ENCODE results near the gene TEDC1. TPM values are rescaled to one million over a fixed set of nuclear protein-coding genes. Genes with fewer than 3 reads are reported as not detected.
A peak's percentile ranks its signal among the peaks of the same experiment; 100 is the strongest.

TEDC1 gene
- total and polyA plus RNA-seq, 2 donors = 17.9 to 23.3 TPM

- H3K27ac ChIP-seq (ENCODE audit: low read depth in 1 of 2, low read length in 1 of 2) = no peak overlapping the region
- H3K4me1 ChIP-seq (ENCODE audit: control insufficient read depth in 2 of 2, insufficient read depth in 2 of 2, low read length in 2 of 2) = peaks cover 6 to 19% of the 10 kb centered on the region in 2 donors
- WGBS = 85% methylated on average over 19 of the region's 19 CpGs
- H3K4me3 ChIP-seq (ENCODE audit: low read length in 2 of 2) = no peak overlapping the region
- H3K9me3 ChIP-seq (ENCODE audit: control insufficient read depth in 2 of 2, insufficient read depth in 1 of 2, low read length in 1 of 2) = peaks cover 0 to 6% of the 10 kb centered on the region in 2 donors
- no peak for DNase-seq (ENCODE audit: low read depth in 6 of 9, low spot score in 9 of 9)
- peaks cover 27 to 40% of the 10 kb centered on the region in 2 donors for H3K36me3 ChIP-seq (ENCODE audit: control insufficient read depth in 2 of 2, insufficient read depth in 2 of 2, low read length in 1 of 2)
- H3K27me3 ChIP-seq (ENCODE audit: control insufficient read depth in 2 of 2, insufficient read depth in 1 of 2, low read length in 1 of 2) = peaks cover 35 to 41% of the 10 kb centered on the region in 2 donors
Measured at GRCh38 chr14:105471297-105471821, 19.7 kb upstream of the TEDC1 start.

GRCh38 chr14:105471823-105472485, 19.1 kb upstream of the TEDC1 start:
- 94% methylated on average over 8 of the region's 8 CpGs for WGBS
- Histone ChIP-seq H3K9me3 (ENCODE audit: control insufficient read depth in 2 of 2, insufficient read depth in 1 of 2, low read length in 1 of 2) (peaks cover 0 to 12% of the 10 kb centered on the region in 2 donors), H3K27ac (ENCODE audit: low read depth in 1 of 2, low read length in 1 of 2) (no peak overlapping the region), H3K4me1 (ENCODE audit: control insufficient read depth in 2 of 2, insufficient read depth in 2 of 2, low read length in 2 of 2) (peaks cover 6 to 19% of the 10 kb centered on the region in 2 donors), H3K36me3 (ENCODE audit: control insufficient read depth in 2 of 2, insufficient read depth in 2 of 2, low read length in 1 of 2) (peaks cover 27 to 34% of the 10 kb centered on the region in 2 donors), H3K4me3 (ENCODE audit: low read length in 2 of 2) (no peak overlapping the region), H3K27me3 (ENCODE audit: control insufficient read depth in 2 of 2, insufficient read depth in 1 of 2, low read length in 1 of 2) (peaks cover 41 to 47% of the 10 kb centered on the region in 2 donors)
- DNase-seq (ENCODE audit: low read depth in 6 of 9, low spot score in 9 of 9) = no peak

GRCh38 chr14:105472486-105472991, 18.5 kb upstream of the TEDC1 start:
- Histone ChIP-seq H3K9me3 (ENCODE audit: control insufficient read depth in 2 of 2, insufficient read depth in 1 of 2, low read length in 1 of 2) (peaks cover 3 to 18% of the 10 kb centered on the region in 2 donors), H3K36me3 (ENCODE audit: control insufficient read depth in 2 of 2, insufficient read depth in 2 of 2, low read length in 1 of 2) (peaks cover 25 to 28% of the 10 kb centered on the region in 2 donors), H3K27ac (ENCODE audit: low read depth in 1 of 2, low read length in 1 of 2) (no peak overlapping the region), H3K4me1 (ENCODE audit: control insufficient read depth in 2 of 2, insufficient read depth in 2 of 2, low read length in 2 of 2) (peaks cover 6 to 19% of the 10 kb centered on the region in 2 donors), H3K4me3 (ENCODE audit: low read length in 2 of 2) (no peak overlapping the region), H3K27me3 (ENCODE audit: control insufficient read depth in 2 of 2, insufficient read depth in 1 of 2, low read length in 1 of 2) (peaks cover 44 to 53% of the 10 kb centered on the region in 2 donors)
- no peak for DNase-seq (ENCODE audit: low read depth in 6 of 9, low spot score in 9 of 9)
- WGBS = 88% methylated on average over 12 of the region's 12 CpGs

GRCh38 chr14:105473033-105473676, 17.9 kb upstream of the TEDC1 start:
- H3K36me3 ChIP-seq (ENCODE audit: control insufficient read depth in 2 of 2, insufficient read depth in 2 of 2, low read length in 1 of 2) = peaks cover 21 to 26% of the 10 kb centered on the region in 2 donors
- peak overlapping the region in 1 of 2 donors; percentile 53 for H3K4me3 ChIP-seq (ENCODE audit: low read length in 2 of 2)
- DNase-seq (ENCODE audit: low read depth in 6 of 9, low spot score in 9 of 9) = no peak
- peaks cover 48 to 59% of the 10 kb centered on the region in 2 donors for H3K27me3 ChIP-seq (ENCODE audit: control insufficient read depth in 2 of 2, insufficient read depth in 1 of 2, low read length in 1 of 2)
- H3K27ac ChIP-seq (ENCODE audit: low read depth in 1 of 2, low read length in 1 of 2) = no peak overlapping the region
- H3K9me3 ChIP-seq (ENCODE audit: control insufficient read depth in 2 of 2, insufficient read depth in 1 of 2, low read length in 1 of 2) = peaks cover 7 to 24% of the 10 kb centered on the region in 2 donors
- peaks cover 6 to 19% of the 10 kb centered on the region in 2 donors for H3K4me1 ChIP-seq (ENCODE audit: control insufficient read depth in 2 of 2, insufficient read depth in 2 of 2, low read length in 2 of 2)
- WGBS = 54% methylated on average over 7 of the region's 7 CpGs

- peaks cover 55 to 65% of the 10 kb centered on the region in 2 donors for H3K27me3 ChIP-seq (ENCODE audit: control insufficient read depth in 2 of 2, insufficient read depth in 1 of 2, low read length in 1 of 2)
- H3K9me3 ChIP-seq (ENCODE audit: control insufficient read depth in 2 of 2, insufficient read depth in 1 of 2, low read length in 1 of 2) = peaks cover 8 to 24% of the 10 kb centered on the region in 2 donors
- H3K27ac ChIP-seq (ENCODE audit: low read depth in 1 of 2, low read length in 1 of 2) = no peak overlapping the region
- peak in 4 of 9 donors; percentile 44 to 73 (median 48) for DNase-seq (ENCODE audit: low read depth in 6 of 9, low spot score in 9 of 9)
- peak overlapping the region in 1 of 2 donors; percentile 53 for H3K4me3 ChIP-seq (ENCODE audit: low read length in 2 of 2)
- H3K4me1 ChIP-seq (ENCODE audit: control insufficient read depth in 2 of 2, insufficient read depth in 2 of 2, low read length in 2 of 2) = peaks cover 6 to 19% of the 10 kb centered on the region in 2 donors
- WGBS = 2% methylated on average over 60 of the region's 60 CpGs
- peaks cover 14 to 18% of the 10 kb centered on the region in 2 donors for H3K36me3 ChIP-seq (ENCODE audit: control insufficient read depth in 2 of 2, insufficient read depth in 2 of 2, low read length in 1 of 2)
Measured at GRCh38 chr14:105473677-105474482, 17.2 kb upstream of the TEDC1 start.

GRCh38 chr14:105474483-105475268, 16.4 kb upstream of the TEDC1 start, which contains the start of gene CRIP2:
Gene CRIP2, plus strand, starts transcription at chr14:105474821. Its CDS starts 42 bp downstream, at chr14:105474863.
- WGBS = 1% methylated on average over 118 of the region's 118 CpGs

GRCh38 chr14:105475269-105476096, 15.6 kb upstream of the TEDC1 start:
- H3K27me3 ChIP-seq (ENCODE audit: control insufficient read depth in 2 of 2, insufficient read depth in 1 of 2, low read length in 1 of 2) = peaks cover 69 to 81% of the 10 kb centered on the region in 2 donors

More at GRCh38 chr14:105474483-105475268, 16.4 kb upstream of the TEDC1 start, which contains the start of gene CRIP2:
- DNase-seq (ENCODE audit: low read depth in 6 of 9, low spot score in 9 of 9) = peak in 1 of 9 donors; percentile 21
- H3K36me3 ChIP-seq (ENCODE audit: control insufficient read depth in 2 of 2, insufficient read depth in 2 of 2, low read length in 1 of 2) = peaks cover 8 to 11% of the 10 kb centered on the region in 2 donors
- peak within 1 kb of the TSS in 1 of 2 donors; percentile 64 for H3K27ac ChIP-seq (ENCODE audit: low read depth in 1 of 2, low read length in 1 of 2)
- peak within 1 kb of the TSS; percentile 13 to 53 for H3K4me3 ChIP-seq (ENCODE audit: low read length in 2 of 2)
- H3K27me3 ChIP-seq (ENCODE audit: control insufficient read depth in 2 of 2, insufficient read depth in 1 of 2, low read length in 1 of 2) = peaks cover 63 to 73% of the 10 kb centered on the region in 2 donors
- H3K4me1 ChIP-seq (ENCODE audit: control insufficient read depth in 2 of 2, insufficient read depth in 2 of 2, low read length in 2 of 2) = peaks cover 6 to 19% of the 10 kb centered on the region in 2 donors
- H3K9me3 ChIP-seq (ENCODE audit: control insufficient read depth in 2 of 2, insufficient read depth in 1 of 2, low read length in 1 of 2) = peaks cover 8 to 24% of the 10 kb centered on the region in 2 donors

More at GRCh38 chr14:105475269-105476096, 15.6 kb upstream of the TEDC1 start:
- DNase-seq (ENCODE audit: low read depth in 6 of 9, low spot score in 9 of 9) = no peak
- Histone ChIP-seq H3K4me3 (ENCODE audit: low read length in 2 of 2) (peak overlapping the region; percentile 13 to 53), H3K9me3 (ENCODE audit: control insufficient read depth in 2 of 2, insufficient read depth in 1 of 2, low read length in 1 of 2) (peaks cover 8 to 27% of the 10 kb centered on the region in 2 donors), H3K27ac (ENCODE audit: low read depth in 1 of 2, low read length in 1 of 2) (peak overlapping the region in 1 of 2 donors; percentile 64), H3K4me1 (ENCODE audit: control insufficient read depth in 2 of 2, insufficient read depth in 2 of 2, low read length in 2 of 2) (peaks cover 6 to 20% of the 10 kb centered on the region in 2 donors), H3K36me3 (ENCODE audit: control insufficient read depth in 2 of 2, insufficient read depth in 2 of 2, low read length in 1 of 2) (peaks cover 3 to 5% of the 10 kb centered on the region in 2 donors)
- WGBS = 8% methylated on average over 48 of the region's 48 CpGs
